GM13976 (cell line): ENCODE data around the gene FNBP1L.

Experiments
- DNase-seq: peaks from one replicate; pipeline ENCODE4 v3.0.0; 2012; ENCODE audit warnings: low spot score
- CTCF ChIP-seq: IDR thresholded peaks from 2 replicates; pipeline ENCODE4 v1.5.1; 2012; ENCODE audit warnings: borderline replicate concordance, mild to moderate bottlenecking; ENCODE audit not compliant: insufficient read depth; ENCODE audit errors: extremely low read depth, missing control alignments, control extremely low read depth
- in situ Hi-C: fragments of 300-500 bp; cut with MboI; formaldehyde crosslinking; loops from one replicate; pipeline ENCODE4 v1.12.0; 2022; ENCODE audit warnings: low sequenced_read_pairs, mixed read lengths, inconsistent platforms; ENCODE audit not compliant: unreplicated experiment

FNBP1L gene

GRCh38 chr1:93501829-93502369, 54.0 kb downstream of the FNBP1L start:
- no peak for TF ChIP-seq CTCF
- in situ Hi-C loops: no loop called here
- no peak for DNase-seq

- DNase-seq: no peak
- in situ Hi-C loops: no loop called here
- TF ChIP-seq CTCF: no peak
These were observed 54.7 kb downstream of the FNBP1L start for GRCh38 chr1:93502571-93502970.

GRCh38 chr1:93503163-93503562, 55.2 kb downstream of the FNBP1L start:
- in situ Hi-C loops: no loop called here
- DNase-seq: no peak
- no peak for TF ChIP-seq CTCF

- TF ChIP-seq CTCF: no peak
- in situ Hi-C loops: no loop called here
- DNase-seq: no peak
These were observed 55.9 kb downstream of the FNBP1L start for GRCh38 chr1:93503816-93504215.

- TF ChIP-seq CTCF: no peak
- in situ Hi-C loops: no loop called here
- DNase-seq: no peak
These were observed 56.5 kb downstream of the FNBP1L start for GRCh38 chr1:93504247-93505033.

GRCh38 chr1:93506126-93506525, 58.2 kb downstream of the FNBP1L start:
- no peak for TF ChIP-seq CTCF
- in situ Hi-C loops: no loop called here
- no peak for DNase-seq

- DNase-seq: no peak
- TF ChIP-seq CTCF: no peak
- in situ Hi-C loops: no loop called here
These were observed 68.2 kb downstream of the FNBP1L start for GRCh38 chr1:93516164-93516563.
